ENCODE results near the gene PRKAG2. TPM values are rescaled to one million over a fixed set of nuclear protein-coding genes. Genes with fewer than 3 reads are reported as not detected.

The PRKAG2 gene
- total RNA-seq, 4 donors from 2014 or later, result 19.5 to 30.8 (median 27.6) TPM

DNA sequence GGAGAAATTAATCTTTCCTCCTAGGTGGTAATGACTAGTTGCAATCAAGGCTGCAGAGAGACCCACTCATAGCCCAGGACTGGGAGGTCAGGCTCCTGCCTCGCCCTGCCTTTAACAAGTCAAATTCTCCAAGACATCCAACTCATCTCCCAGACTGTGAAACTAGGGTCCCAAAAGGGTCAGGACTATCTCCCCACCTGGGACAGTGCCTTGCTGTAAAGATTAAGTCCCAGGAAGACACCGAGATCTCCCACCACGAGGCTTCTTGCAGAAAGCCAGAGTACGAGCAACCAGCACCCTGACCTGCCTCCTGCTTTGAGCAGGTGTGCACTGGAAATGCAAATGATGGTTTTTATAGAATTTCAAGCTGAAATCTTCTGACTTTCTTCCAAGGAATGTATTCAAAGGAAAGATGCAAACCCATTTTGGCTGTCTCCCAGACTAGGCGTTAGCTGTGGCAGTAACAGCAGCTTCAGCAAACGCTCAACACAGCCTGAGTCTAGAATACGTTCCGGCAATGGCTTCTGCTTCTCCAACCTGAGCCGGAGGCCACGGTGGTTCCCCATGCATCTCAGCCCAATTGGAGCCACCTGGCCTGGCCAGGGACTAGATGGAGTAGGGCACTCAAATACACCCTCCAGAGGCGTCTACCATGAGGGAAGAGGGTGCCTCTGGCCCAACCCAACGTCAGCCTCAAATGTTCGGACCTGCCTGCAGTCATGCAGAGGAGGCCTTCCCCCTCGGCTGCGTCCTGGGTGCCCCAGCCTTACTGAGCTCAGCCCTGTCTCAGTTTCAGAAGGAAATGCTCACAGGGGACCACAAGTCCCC is 170.4 kb downstream of the PRKAG2 start:
- 91 to 97% methylated on average over 12 to 15 of the region's 15 CpGs for WGBS, 2 donors
- no peak overlapping the region for H3K27ac ChIP-seq
- DNase-seq, result no peak
- H3K36me3 ChIP-seq, result no peaks in the 10 kb centered on the region
- H3K27me3 ChIP-seq, result no peaks in the 10 kb centered on the region
- no peak overlapping the region for H3K4me3 ChIP-seq (replicated peaks in 1 of 3)
- TF ChIP-seq CTCF (IDR thresholded peaks at IDR 0.05) (no peak), POLR2A (IDR thresholded peaks at IDR 0.05) (no peak)
- peaks cover 0 to 12% of the 10 kb centered on the region in 2 donors for H3K4me1 ChIP-seq
- intact Hi-C loops (cut with DNase I), result no loop called here
- no peaks in the 10 kb centered on the region for H3K9me3 ChIP-seq

GRCh38 chr7:151705636-151706276 is 171.2 kb downstream of the PRKAG2 start:
- Histone ChIP-seq H3K9me3 (no peaks in the 10 kb centered on the region), H3K4me3 (replicated peaks in 1 of 3) (no peak overlapping the region), H3K27me3 (no peaks in the 10 kb centered on the region), H3K4me1 (peaks cover 0 to 12% of the 10 kb centered on the region in 2 donors), H3K36me3 (no peaks in the 10 kb centered on the region), H3K27ac (no peak overlapping the region)
- 28 to 31% methylated on average over 7 of the region's 7 CpGs for WGBS, 2 donors
- intact Hi-C loops (cut with DNase I), result no loop called here
- DNase-seq, result peak; percentile 56 to 57
- TF ChIP-seq POLR2A (IDR thresholded peaks at IDR 0.05) (no peak), CTCF (IDR thresholded peaks at IDR 0.05) (peak in 4 of 6 experiments; percentile 29 to 60 (median 55))

- H3K4me1 ChIP-seq, result peaks cover 0 to 12% of the 10 kb centered on the region in 2 donors
- TF ChIP-seq CTCF (IDR thresholded peaks at IDR 0.05) (no peak), POLR2A (IDR thresholded peaks at IDR 0.05) (no peak)
- H3K27ac ChIP-seq, result no peak overlapping the region
- no peak overlapping the region for H3K4me3 ChIP-seq (replicated peaks in 1 of 3)
- 62 to 70% methylated on average over 17 of the region's 17 CpGs for WGBS, 2 donors
- H3K9me3 ChIP-seq, result no peaks in the 10 kb centered on the region
- H3K36me3 ChIP-seq, result no peaks in the 10 kb centered on the region
- no peaks in the 10 kb centered on the region for H3K27me3 ChIP-seq
- intact Hi-C loops (cut with DNase I), result no loop called here
- DNase-seq, result no peak
Measured at GRCh38 chr7:151704960-151705635, 171.8 kb downstream of the PRKAG2 start.

- Histone ChIP-seq H3K4me3 (replicated peaks in 1 of 3) (no peak overlapping the region), H3K9me3 (no peaks in the 10 kb centered on the region), H3K36me3 (no peaks in the 10 kb centered on the region), H3K27me3 (no peaks in the 10 kb centered on the region), H3K4me1 (peaks cover 0 to 12% of the 10 kb centered on the region in 2 donors), H3K27ac (no peak overlapping the region)
- no peak for TF ChIP-seq POLR2A (IDR thresholded peaks at IDR 0.05)
- no peak for TF ChIP-seq CTCF (IDR thresholded peaks at IDR 0.05)
- WGBS, 2 donors, result 94 to 97% methylated on average over 15 of the region's 15 CpGs
- DNase-seq, result no peak
- intact Hi-C loops (cut with DNase I), result no loop called here
Measured at GRCh38 chr7:151704299-151704959, 172.5 kb downstream of the PRKAG2 start.

All from thyroid gland (tissue), 4 donors.